Measurements from ENCODE around the gene TNIK.

Gene TNIK

DNA sequence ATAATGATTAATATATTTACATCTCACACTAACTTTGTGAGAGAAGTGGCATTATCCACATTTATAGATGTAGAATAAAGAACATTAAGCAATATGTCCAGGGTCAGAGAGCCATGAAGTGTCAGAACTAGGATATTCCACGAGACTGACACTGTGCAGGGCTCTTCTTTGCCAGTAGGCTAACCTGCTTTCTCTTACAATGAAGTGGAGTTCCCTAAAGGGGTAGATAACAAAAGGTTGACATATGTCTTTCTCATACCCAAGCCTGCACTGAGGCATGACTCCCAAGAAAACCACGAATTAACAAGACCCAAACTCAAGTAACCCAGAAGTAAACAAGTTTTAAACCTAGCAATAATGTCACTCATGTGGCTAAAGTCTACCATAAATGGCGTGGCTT is 242.1 kb downstream of the TNIK start:
- DNase-seq: no peak

DNA sequence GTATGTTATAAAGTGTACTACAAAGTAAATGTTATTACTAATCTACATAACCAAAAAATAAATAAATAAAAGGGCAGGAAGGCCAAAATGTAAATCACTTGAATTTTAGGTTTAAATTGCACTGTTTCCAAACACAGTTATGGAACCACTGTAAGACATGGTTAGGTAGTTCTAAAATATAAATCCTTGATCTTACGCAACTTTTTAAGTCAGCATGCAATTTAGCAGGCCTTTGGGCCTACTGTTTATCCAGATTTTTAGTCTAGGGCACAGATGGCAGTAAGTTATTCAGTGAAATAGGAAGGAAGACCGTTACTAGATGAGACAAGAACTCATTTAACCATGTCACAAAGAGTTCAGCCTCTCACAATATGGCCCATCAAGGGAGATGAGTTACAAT is 246.3 kb downstream of the TNIK start:
- DNase-seq: no peak

DNA sequence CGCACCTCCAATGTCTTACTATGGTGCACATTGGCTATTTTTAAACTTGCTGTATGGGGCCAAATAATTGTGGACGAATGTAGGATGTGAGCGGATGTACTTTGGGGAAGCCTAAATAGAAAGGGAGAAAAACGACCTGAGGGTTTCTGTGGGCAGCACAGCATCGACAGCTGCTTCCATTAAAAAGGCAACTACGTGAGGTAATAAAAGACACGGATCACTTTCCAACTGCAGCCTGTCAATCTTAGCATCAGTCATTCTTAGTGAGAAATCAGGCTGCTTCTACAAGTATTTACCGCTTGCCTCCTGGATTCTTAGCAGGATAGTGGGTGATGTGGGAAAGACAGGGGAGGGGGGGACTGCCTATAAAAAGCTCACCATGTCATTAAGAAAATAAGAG is 247.0 kb downstream of the TNIK start:
- DNase-seq: no peak

DNA sequence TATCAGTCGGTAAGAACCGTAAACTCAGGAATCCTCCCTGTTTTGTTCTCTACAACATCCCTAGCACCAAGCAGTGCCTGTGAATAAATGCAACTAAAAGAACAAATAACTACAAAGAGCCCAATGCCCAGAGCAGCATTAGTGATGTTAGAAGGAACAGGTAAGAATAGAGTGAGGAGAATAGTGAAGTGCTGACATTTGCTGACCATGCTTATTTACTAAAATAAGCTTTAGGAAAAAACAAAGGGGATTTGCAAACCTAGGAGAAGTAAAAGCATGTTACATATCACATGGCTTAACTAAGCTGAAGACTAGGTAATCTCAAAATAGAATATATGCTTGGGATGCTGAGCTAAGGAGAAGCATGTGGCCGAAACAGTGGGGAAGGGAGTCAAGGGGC is 247.6 kb downstream of the TNIK start:
- DNase-seq: no peak

DNA sequence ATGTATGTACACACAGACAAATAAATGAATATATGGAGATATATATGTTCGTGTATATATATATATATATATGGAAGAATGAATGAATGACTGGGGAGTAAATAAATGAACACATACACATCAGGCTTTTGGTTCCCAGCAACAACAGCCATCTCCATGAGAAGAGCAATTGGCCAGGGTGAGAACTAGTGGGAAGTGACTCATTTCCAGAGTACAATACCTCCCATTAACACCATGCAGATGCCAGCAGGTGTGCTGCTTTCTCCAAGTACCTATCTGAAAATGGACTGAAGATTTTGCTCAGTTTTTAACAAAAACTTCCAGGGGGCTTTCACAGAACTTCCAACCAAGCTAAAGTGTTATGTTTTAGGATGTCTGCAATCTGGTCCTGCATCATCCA is 253.9 kb downstream of the TNIK start:
- DNase-seq: no peak

DNA sequence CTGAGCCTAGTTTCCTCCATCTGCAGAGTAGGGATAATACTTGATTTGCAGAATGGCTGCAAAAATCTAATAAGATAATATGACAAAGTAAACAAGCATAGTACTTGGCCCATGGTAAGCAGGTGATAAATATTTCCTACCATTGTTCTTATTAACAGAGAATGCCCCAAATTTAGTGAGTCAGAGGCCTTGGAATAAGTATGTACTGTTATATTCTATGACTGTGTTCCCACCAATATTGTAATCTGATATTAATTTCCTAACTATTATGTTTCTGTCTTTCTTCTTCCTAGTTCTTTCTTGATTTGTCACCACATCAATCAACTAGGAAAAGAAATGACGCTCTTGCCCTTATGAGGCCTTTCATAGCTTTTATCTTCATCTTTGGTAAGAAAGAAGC is 255.3 kb downstream of the TNIK start:
- no peak for DNase-seq

DNA sequence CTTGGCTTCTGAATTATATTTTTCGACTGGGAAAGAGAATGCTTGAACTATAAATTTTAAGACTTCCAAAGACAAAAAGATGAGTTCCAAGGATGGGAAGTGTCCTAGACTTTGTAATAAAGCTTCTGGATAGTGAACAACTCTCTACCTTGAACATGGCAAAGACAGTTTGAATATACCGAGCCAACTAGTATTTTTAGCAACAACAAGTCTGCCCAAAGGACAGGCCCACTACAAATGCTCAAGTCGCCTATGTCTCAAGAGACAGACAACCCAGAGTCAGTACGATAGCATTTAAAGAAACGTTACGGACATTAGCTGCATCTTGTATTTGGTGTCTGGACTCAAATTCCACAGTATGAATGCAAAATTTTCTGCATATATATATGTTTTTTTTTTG is 258.4 kb downstream of the TNIK start:
- DNase-seq: no peak

DNA sequence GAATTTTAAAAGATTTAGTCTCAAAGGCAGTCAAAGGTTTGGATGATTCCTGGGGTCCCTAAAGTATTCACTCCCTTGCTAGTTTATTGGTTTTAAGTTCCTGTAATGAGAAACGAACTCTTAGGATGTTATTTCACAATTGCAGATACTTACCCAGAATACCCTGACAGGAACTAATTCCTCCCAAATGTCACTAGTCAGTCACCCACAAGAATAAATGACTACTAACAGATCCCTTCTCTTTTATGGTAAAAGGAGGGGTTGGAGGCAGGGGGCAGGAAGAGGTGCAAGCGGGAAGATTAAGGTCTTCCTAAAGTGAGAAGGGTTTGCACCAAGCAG is 259.5 kb downstream of the TNIK start:
- DNase-seq: no peak

DNA sequence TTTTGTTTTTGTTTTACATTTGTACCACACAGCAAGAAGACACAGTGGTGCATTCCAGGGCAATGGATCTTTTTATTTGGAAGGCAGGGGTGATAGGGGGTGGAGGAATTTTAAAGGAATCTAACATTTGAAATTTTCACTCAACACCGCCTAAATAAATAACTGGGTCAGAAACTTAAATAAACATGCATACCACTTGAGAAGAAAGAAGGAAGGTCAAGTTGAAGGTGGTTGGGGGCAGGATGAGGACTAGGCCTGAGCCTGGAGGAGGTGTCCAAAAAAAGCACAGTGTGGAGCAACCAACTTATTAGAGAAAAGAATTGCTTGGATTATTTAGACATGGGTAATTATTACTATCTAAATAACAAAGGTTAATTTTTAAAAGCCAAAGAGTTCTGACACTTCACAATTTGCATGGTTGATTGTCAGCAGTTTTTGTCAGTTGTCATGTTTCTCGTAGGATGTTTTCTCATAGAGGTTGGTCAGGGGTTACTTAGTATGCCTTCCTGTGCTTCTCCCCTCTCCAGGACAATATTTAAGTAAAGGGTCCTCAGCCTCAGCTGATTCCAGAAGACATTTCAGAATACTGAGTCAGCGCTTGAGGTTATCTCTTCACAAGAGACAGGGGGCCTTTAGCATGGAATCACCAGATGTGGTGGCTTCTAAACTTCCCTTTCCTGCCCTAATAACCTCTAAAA is 260.0 kb downstream of the TNIK start:
- DNase-seq: no peak

DNA sequence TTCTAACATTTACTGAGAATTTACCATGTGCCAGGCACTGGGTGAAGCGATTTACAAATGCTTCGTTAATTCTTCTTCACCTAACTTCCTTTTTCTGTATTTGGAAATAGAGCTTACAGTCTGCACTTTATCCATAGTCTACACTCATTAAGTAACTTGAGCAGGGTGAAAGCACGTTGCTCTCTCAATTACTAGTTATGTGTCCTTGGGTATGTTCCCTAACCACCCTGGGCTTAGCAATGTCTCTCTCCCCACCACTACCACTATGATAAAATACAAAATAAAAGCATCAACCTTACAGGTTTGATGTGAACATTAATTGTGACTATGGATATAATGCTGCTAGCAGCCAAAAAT is 260.8 kb downstream of the TNIK start:
- no peak for DNase-seq

DNA sequence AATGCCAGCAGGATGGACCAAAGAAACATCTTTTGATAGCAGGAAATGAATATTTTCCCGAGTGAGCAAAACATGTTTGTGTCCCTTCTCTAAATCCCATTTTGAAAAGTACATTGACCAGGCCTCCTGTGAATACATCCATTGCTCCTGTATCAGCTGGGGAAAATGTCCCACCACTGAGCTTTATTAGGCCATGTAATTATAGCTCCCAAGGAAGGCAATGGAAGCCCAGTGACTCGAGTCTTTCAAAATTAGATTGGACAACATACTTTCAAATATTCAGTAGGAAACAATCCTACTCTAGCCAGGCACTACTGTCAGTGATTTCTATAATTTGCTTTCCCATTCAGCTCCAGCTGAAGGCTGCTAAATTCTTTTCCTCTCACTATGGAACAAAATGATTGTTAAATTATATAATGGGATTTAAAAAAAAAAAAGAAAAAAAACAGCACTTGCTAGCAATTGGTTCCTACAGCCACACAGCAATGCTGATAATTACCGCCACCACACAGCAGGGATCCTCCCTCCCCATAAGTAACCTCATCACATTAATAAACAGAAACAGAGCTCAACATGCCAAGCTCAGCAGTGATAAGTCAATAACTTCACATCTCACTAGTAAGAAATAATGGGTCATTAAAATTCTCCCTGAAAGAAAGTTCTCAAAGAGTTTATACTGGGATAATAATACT is 261.3 kb downstream of the TNIK start:
- DNase-seq: no peak

DNA sequence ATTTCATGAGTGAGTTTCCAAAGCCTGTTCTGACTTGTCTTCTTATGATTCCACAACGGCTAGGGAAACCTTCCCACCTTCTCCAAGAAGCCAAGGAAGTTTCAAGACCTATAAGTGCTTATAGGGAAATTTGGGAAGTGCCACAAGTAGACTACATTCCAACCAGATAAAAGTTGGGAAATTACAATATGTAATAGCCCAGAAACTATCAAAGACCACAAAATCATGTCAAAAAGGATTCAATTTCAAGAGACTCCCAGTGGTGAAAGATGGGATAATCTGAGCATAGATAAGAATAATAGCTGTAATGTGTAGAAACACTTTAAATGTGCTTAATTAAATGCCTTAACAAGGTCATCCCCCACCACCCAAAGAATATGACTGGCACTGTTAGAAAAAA is 264.5 kb downstream of the TNIK start:
- no peak for DNase-seq

DNA sequence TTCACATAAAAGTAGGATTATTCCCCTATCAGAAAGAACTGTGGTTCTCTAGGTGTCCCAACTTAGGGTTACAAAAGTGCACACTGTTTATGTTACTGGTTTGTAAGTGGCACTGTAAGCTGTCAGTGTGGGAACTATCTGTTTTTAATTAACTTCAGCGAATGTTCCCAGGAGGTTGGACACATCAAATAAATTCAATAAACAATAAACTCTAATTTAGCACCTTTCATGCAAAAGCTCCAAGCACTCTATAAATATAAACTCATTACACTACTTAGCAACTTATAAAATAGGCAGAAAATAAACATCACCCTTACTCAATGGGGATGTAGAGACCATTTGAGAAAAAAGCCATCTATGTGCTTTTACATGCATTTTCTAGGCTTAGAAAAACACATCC is 265.2 kb downstream of the TNIK start:
- no peak for DNase-seq

DNA sequence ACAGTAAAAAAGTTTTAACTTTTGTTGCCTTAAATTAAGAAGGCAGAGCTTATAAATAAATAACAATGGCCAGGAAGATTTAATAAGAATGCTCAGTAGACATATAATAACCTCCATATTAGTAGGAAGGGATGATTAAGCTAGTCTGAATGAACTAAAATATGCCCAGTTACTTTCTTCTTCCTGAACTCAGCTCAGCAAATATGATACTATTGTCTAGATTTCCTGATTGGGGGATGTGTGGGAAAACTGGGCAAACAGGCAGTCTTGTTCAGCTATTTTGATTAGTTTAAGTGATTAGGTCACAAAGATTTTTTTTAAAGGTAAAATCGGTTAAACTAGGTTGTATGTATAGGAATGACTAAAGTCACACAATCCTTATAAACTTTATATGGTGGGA is 266.5 kb downstream of the TNIK start:
- DNase-seq: no peak

DNA sequence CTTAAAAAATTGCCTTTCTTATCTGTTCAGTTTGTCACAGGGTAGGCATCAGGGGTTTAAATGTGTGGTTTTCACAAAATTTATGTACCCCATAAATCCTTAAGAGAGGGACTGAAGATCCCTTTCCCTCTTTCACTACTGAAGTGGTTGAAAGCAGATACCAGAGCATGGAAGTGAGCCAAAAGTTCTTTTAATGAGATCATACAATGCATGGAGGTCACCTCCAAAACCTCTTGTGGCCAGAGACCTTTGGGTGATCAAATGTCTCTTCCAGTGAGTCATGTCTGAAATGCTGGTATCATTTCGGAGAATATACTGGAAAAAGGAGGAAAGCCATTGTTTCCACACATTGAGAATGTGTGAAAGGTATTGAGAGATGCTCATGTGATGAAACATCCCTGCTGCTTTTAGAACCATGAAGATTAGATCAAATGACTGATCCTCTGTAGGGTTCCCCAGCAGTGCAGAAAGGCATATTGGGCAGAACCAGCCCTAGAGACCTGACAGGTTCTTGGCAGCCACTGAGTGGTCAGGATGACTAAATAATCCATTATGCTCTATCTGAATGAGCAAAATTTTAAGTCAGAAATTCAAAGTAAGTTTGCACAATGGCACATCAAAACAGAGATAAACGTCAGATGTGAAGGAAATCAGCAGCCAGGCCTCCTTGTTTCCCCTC is 267.9 kb downstream of the TNIK start:
- DNase-seq: no peak

DNA sequence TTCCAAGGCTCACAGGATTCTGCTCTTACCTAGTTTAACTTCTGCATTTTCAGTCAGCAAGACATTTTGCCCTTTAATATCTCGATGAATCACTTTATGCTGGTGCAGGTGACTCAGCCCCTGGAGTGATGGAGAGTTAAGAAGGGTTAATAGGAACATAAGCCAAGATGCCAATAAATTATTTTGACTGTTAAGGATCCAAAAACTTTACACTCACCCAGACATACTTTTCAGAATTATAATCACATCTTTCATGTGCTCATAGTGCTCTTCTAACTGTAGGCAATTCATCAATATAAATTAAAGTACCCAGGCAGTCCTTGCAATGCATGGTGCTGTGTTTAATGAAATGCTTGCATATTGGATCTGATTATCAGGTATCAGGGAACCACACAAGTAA is 269.5 kb downstream of the TNIK start:
- DNase-seq: no peak

DNA sequence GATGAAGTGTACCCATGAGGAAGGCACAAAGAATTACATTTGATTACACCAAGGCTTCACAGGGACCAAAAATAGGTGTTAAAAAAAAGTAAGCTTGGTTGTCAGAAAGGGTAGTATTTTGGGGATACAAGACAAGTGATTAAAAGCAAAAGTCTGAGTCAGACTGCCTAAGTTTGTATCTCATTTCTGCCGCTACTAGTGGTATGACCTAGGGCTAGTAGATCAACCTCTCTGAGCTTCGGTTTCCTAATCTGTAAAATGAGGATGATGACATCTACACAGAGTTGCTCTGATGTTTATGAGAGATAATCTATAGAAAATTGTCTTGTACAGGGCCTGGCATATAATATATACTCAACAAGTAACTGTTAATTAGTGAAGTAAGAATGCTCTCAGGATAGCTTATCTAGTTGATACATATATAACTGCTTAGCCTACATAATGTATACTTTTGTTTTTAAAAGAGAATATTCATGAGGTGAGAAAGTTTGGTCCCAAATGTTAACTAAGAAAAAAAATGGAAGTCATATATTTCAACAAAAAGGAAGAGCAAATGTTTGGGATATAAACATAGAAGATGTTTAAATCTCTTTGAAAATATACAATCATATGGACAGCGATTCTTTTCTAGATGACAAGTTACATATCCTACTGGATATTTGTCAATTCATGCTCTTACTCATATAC is 270.7 kb downstream of the TNIK start:
- DNase-seq: no peak

DNA sequence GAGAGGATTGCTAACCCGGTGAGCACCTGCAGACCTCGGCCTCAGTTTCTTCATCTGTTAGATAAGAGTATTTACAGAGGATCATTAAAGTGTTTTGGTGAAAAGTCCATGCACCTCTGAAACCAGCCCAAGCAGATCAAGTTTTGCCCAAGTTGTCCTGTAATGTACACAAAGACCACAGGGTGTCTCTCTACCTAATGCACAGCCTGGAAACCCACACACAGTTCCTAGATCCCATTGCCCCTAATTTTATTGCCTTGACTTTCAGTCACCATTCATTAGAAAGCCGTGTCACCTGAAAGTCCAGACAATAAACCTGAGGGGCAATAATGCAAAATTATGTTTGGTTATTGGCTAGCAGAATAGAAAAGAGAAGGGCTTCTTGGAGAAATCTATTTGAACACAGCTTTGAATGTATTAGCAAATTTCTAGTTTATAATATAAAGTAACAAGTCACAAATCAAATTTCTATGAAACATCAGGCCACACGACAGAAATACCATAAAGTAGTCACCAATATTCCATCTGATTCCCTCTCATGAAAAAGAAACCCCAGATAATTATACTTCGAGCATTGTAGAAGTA is 272.4 kb downstream of the TNIK start:
- peak; percentile 13 for DNase-seq

DNA sequence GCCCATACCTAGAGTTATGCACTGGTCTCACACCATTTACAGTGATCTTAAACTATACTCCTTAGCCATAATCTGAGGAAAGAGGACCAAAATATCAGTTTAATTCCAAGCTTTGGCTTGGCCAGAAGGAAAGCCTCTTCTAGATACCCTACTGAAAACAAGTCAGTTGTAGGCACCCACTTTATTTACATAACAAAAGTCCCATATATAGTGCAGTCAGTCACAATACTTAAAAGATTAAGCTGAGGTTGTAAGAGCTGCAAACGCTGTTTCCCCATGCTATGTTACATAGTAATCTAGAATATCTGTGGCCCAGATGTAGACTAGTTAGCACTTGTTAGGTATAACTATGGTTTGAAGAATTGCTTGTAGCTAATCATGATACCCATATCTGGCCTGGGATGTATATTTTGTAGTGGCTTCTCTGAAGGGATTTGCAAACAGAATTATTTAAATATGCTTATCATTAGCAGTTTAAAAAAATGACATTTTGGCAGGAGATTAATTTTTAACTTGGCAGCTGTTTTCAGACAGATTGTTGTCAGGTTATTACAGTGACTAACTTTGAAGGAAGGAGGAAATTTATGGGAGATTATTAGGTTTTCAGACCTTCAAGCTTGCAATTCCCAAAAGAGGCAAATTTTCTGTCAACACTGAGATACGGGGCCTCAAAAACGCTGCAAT is 273.2 kb downstream of the TNIK start:
- DNase-seq: no peak

DNA sequence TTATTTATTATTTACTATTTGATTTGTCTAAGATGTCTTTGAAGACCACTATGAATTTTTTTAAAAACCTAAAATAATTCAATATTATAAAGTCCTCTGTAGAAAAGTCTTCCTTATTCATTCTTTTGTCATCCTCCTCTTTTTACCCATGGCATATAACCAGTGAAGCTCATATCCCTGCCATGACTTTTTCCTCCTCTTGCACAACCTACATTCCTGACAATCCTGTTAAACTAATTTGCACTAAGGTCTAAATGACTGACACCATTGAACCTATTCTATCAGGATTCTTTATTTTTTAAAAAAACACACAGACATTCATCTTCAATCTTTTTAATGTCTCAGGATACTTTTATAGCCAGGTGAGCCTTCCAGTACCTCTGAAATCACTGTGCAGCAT is 273.8 kb downstream of the TNIK start:
- no peak for DNase-seq

DNA sequence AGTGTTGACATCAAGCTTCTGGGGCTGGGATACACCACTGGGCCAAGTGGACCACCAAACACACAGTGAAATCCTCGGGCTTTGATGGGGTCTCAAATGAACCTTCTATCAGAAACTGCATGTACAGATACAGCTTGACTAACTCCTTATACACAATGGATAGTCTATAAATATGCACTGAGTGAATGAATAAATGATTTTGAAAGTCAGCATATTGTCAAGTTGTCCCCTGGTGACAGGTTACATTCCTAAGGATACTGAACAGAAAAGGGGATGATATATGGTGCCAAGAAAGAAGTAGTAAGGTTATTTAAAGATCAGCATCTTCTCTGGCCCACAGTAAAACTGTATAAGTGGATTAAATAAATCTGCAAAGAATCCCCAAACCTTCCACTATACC is 274.2 kb downstream of the TNIK start:
- DNase-seq: no peak

DNA sequence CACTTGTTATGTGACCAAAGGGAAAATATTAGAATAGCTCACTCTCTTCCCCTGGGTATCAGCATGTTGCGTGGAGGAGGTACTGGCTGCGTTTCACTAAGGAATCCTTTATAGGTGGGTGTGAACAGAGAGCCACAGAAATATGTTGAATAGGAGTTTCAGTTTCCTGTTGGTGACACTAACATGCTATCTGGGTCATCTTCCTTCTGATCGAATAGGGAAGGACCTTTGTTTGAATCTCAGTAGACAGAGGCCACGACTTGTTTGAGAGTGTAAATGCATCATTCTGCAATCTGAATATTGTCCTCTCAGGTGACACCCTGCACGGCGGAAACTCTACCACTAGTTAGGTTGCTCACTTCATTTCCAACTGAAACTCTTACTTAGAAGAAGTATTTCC is 275.8 kb downstream of the TNIK start:
- no peak for DNase-seq

DNA sequence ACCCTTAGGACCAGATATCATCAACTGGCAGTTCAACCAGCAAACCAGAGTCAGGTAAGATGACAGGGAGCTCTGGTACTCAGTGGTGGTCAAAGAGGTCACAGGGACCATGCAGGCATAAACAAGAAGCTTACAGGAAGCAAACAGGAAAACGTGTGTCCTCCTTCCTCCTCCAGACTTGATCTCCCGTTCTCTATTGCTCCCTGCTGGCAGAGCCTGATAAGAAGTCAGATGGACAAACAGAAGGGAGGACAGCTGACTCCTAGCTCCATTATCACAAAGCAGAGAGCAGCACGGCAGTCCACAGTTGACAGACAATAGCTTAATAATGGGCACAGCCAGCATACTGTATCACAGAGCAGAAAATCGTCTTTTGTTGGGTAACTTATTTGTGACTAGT is 277.2 kb downstream of the TNIK start:
- DNase-seq: no peak
